ENCODE data around the gene ZNF367.

Gene ZNF367

DNA sequence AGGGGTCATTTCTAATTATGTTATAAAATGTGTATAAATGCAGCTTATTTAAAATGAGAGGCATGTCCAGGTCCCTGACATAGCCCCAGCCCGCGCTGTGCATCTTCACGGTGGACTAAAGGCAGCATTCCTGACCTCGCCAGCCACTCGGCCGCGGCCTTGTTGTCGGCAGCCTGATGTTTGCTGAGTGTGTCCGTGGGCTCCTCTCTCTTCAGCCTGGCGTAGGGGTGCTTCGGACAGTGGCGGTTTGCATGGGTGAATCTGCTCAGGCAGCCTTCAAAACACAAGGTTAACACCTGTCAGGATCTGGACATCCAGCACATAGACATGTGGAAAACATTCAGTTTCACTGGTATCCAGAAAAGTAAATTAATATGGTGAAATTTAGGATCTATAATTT, 25.9 kb downstream of the ZNF367 start:
- ATAC-seq = no peak
- TF ChIP-seq OSR1 (CRISPR knock-in tag; IDR thresholded peaks at IDR 0.05) (no peak), CSDC2 (CRISPR knock-in tag; IDR thresholded peaks at IDR 0.05) (no peak), ZNF8 (CRISPR knock-in tag; IDR thresholded peaks at IDR 0.05) (no peak), ZNF565 (CRISPR knock-in tag; conservative IDR thresholded peaks at IDR 0.05; ENCODE audit: low read depth) (no peak), GLIS3 (CRISPR knock-in tag; IDR thresholded peaks at IDR 0.05) (no peak), ZFP3 (CRISPR knock-in tag; IDR thresholded peaks at IDR 0.05) (no peak), PPARA (CRISPR knock-in tag; IDR thresholded peaks at IDR 0.05; ENCODE audit: borderline replicate concordance) (no peak), ARNTL (CRISPR knock-in tag; IDR thresholded peaks at IDR 0.05; ENCODE audit: borderline replicate concordance, low read depth) (no peak), BACH2 (CRISPR knock-in tag; IDR thresholded peaks at IDR 0.05; ENCODE audit: borderline replicate concordance) (no peak), ESRRG (CRISPR knock-in tag; IDR thresholded peaks at IDR 0.05) (no peak), ZC3H10 (CRISPR knock-in tag; IDR thresholded peaks at IDR 0.05) (no peak)

DNA sequence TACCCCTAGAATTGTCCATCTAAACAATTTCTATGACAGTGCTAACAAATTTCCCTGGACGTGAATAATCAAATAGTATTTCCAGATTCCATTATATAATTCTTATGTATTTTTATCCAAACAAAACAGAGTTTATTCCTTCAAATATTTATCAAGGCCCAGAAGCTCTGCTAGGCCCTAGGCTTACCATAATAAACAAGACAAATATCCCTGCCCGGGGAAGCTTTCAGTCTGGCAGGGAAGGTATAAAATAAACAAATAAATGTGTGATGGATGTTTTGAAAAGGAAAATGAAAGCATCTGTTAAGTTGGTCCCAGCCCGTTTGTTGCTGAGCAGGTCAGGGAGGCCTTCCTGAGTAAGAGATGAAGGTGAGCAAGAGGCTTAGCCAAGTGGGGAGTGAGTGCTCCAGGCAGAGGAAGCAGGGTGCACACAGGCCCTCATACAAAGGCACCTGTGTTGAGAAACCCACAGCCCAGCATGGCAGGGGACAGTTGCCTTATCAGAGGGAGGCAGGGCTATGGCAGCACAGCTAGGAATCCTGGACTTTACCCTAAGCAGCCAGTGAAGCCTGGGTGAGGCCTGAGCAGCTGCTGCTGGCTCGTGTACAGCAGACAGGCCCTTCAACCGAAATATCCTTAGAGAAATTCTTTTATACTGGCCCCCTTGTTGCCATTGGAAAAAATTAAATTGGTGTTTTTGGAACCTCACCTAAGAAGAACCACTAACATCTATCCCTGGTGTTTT, 27.0 kb downstream of the ZNF367 start:
- no peak for ATAC-seq
- TF ChIP-seq ZNF8 (CRISPR knock-in tag; IDR thresholded peaks at IDR 0.05) (no peak), ISL1 (CRISPR knock-in tag; IDR thresholded peaks at IDR 0.05) (no peak), ARNTL (CRISPR knock-in tag; IDR thresholded peaks at IDR 0.05; ENCODE audit: borderline replicate concordance, low read depth) (no peak), SNAI2 (CRISPR knock-in tag; IDR thresholded peaks at IDR 0.05) (no peak), ZFP3 (CRISPR knock-in tag; IDR thresholded peaks at IDR 0.05) (no peak)

DNA sequence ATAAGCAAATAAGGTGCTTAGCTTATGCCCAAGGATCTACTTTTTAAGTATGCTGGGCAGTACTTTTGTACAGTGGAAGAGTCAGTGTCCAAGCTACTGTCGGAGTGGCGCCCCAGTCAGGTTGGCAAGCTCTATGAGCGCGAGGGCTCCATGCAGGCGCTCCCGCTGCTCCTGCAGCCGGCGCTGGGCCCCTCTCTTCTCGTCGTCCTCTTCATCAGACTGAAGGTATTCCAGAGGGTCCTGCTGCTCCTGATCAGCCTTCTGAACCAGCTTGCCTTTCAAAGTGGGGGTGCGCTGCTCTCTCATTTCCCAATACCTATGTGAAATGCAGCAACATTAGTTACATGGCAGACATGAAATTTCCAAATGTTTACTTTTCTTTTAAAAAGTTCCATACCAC, 30.0 kb downstream of the ZNF367 start:
- no peak for ATAC-seq
- TF ChIP-seq ZNF565 (CRISPR knock-in tag; conservative IDR thresholded peaks at IDR 0.05; ENCODE audit: low read depth) = no peak
- TF ChIP-seq BACH2 (CRISPR knock-in tag; IDR thresholded peaks at IDR 0.05; ENCODE audit: borderline replicate concordance) = no peak
- no peak for TF ChIP-seq PPARA (CRISPR knock-in tag; IDR thresholded peaks at IDR 0.05; ENCODE audit: borderline replicate concordance)
- no peak for TF ChIP-seq CSRNP3 (CRISPR knock-in tag; IDR thresholded peaks at IDR 0.05)
- no peak for TF ChIP-seq ARNTL (CRISPR knock-in tag; IDR thresholded peaks at IDR 0.05; ENCODE audit: borderline replicate concordance, low read depth)
- TF ChIP-seq ISL1 (CRISPR knock-in tag; IDR thresholded peaks at IDR 0.05) = no peak
- TF ChIP-seq ZFP30 (CRISPR knock-in tag; IDR thresholded peaks at IDR 0.05) = no peak
- TF ChIP-seq, protein P1, sequence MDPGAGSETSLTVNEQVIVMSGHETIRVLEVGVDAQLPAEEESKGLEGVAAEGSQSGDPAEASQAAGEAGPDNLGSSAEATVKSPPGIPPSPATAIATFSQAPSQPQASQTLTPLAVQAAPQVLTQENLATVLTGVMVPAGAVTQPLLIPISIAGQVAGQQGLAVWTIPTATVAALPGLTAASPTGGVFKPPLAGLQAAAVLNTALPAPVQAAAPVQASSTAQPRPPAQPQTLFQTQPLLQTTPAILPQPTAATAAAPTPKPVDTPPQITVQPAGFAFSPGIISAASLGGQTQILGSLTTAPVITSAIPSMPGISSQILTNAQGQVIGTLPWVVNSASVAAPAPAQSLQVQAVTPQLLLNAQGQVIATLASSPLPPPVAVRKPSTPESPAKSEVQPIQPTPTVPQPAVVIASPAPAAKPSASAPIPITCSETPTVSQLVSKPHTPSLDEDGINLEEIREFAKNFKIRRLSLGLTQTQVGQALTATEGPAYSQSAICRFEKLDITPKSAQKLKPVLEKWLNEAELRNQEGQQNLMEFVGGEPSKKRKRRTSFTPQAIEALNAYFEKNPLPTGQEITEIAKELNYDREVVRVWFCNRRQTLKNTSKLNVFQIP (CRISPR knock-in tag; IDR thresholded peaks at IDR 0.05; ENCODE audit: borderline replicate concordance, low read depth) = no peak
- no peak for TF ChIP-seq TCF4 (CRISPR knock-in tag; IDR thresholded peaks at IDR 0.05; ENCODE audit: borderline replicate concordance)

- ATAC-seq = no peak
- TF ChIP-seq BACH2 (CRISPR knock-in tag; IDR thresholded peaks at IDR 0.05; ENCODE audit: borderline replicate concordance) (no peak), ZNF70 (CRISPR knock-in tag; IDR thresholded peaks at IDR 0.05) (no peak), ZFP3 (CRISPR knock-in tag; IDR thresholded peaks at IDR 0.05) (no peak)
Measured at GRCh38 chr9:96386157-96386556, 32.0 kb downstream of the ZNF367 start.

- peak; percentile 90 for ATAC-seq
- TF ChIP-seq ZNF70 (CRISPR knock-in tag; IDR thresholded peaks at IDR 0.05) (no peak), GLIS3 (CRISPR knock-in tag; IDR thresholded peaks at IDR 0.05) (no peak)
Measured at GRCh38 chr9:96383165-96383942, 34.8 kb downstream of the ZNF367 start, which contains the start of gene SLC35D2. Gene SLC35D2 (minus strand): TSS chr9:96383711. CDS start chr9:96383634, 77 bp downstream.

DNA sequence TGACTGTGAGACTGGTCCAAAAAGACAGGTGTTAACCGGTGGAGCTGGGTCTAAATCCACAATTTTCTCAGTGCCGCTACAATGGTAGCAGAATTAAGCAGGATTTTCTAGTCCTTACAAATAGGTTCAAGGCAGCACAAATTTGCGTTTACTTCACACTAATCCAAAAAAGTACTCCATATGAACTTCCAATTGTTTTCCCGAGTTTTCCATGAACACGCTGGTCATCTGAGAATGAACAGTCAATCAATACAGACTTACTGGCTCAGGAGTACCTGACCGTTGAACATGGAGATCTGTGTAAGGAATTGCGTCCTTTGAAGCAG, 35.4 kb downstream of the ZNF367 start:
- TF ChIP-seq PATZ1 (CRISPR knock-in tag; IDR thresholded peaks at IDR 0.05; ENCODE audit: borderline replicate concordance) (no peak), ZC3H10 (CRISPR knock-in tag; IDR thresholded peaks at IDR 0.05) (no peak), ISL1 (CRISPR knock-in tag; IDR thresholded peaks at IDR 0.05) (no peak), ARNTL (CRISPR knock-in tag; IDR thresholded peaks at IDR 0.05; ENCODE audit: borderline replicate concordance, low read depth) (no peak), RARB (CRISPR knock-in tag; IDR thresholded peaks at IDR 0.05) (no peak), TOX (CRISPR knock-in tag; IDR thresholded peaks at IDR 0.05; ENCODE audit: borderline replicate concordance) (no peak), ZFP3 (CRISPR knock-in tag; IDR thresholded peaks at IDR 0.05) (no peak), TCF4 (CRISPR knock-in tag; IDR thresholded peaks at IDR 0.05; ENCODE audit: borderline replicate concordance) (no peak), CSRNP3 (CRISPR knock-in tag; IDR thresholded peaks at IDR 0.05) (no peak), GLIS3 (CRISPR knock-in tag; IDR thresholded peaks at IDR 0.05) (no peak), PPARA (CRISPR knock-in tag; IDR thresholded peaks at IDR 0.05; ENCODE audit: borderline replicate concordance) (no peak), ZFP30 (CRISPR knock-in tag; IDR thresholded peaks at IDR 0.05) (no peak), ESRRG (CRISPR knock-in tag; IDR thresholded peaks at IDR 0.05) (no peak), ZNF565 (CRISPR knock-in tag; conservative IDR thresholded peaks at IDR 0.05; ENCODE audit: low read depth) (no peak)
- ATAC-seq = no peak

Measured in SK-N-SH treated with all-trans-retinoic acid at 6 μM for 48 hours (cell line).